ENCODE results near the gene ACVR1C. TPM values are rescaled to one million over a fixed set of nuclear protein-coding genes. Genes with fewer than 3 reads are reported as not detected.

ACVR1C gene
- total RNA-seq, 1 experiment from 2014 or later: not detected

GRCh38 chr2:157501026-157501425 lies 127.6 kb downstream of the ACVR1C start:
- intact Hi-C loops (cut with micrococcal nuclease; ENCODE audit: unreplicated experiment) (no loop called here), in situ Hi-C loops (cut with HindIII; ENCODE audit: low pct_unique_long_range_greater_than_20kb, low sequenced_read_pairs) (no loop called here)
- CTCF ChIA-PET: no interaction called here
- H3K36me3 ChIP-seq (ENCODE audit: control insufficient read depth, insufficient read depth, low read length): no peaks in the 10 kb centered on the region
- no peaks in the 10 kb centered on the region; the same call in 1 of the 2 replicates for H3K27me3 ChIP-seq (ENCODE audit: control insufficient read depth, insufficient read depth, low read length)
- H3K27ac ChIP-seq (ENCODE audit: low read length): no peak overlapping the region
- POLR2A ChIA-PET: no interaction called here
- BruUV-seq (replicated peaks): no TSS peak
- ATAC-seq (no peak), DNase-seq (ENCODE audit: low read depth, low spot score) (no peak)
- H3K9me3 ChIP-seq (ENCODE audit: control insufficient read depth, insufficient read depth, low read depth, low read length): no peaks in the 10 kb centered on the region
- TF ChIP-seq SIN3A (IDR thresholded peaks at IDR 0.05; ENCODE audit: borderline replicate concordance, insufficient read depth, low read depth, low read length) (no peak), POLR2AphosphoS5 (IDR thresholded peaks at IDR 0.05; ENCODE audit: low read depth, low read length) (no peak), REST (IDR thresholded peaks at IDR 0.05; ENCODE audit: insufficient read depth in 1 of 2, low read depth in 2 of 2, low read length in 1 of 2) (no peak), CTCF (IDR thresholded peaks at IDR 0.05) (no peak), TCF7L2 (IDR thresholded peaks at IDR 0.05; ENCODE audit: low read depth, low read length) (no peak)
- no peaks in the 10 kb centered on the region for H3K4me1 ChIP-seq (ENCODE audit: control insufficient read depth, insufficient read depth, low read length)
- H3K4me3 ChIP-seq (ENCODE audit: low read depth in 2 of 2, low read length in 2 of 2): no peak overlapping the region

- H3K36me3 ChIP-seq (ENCODE audit: control insufficient read depth, insufficient read depth, low read length): no peaks in the 10 kb centered on the region
- no TSS peak for BruUV-seq (replicated peaks)
- no peak overlapping the region for H3K27ac ChIP-seq (ENCODE audit: low read length)
- no peaks in the 10 kb centered on the region for H3K4me1 ChIP-seq (ENCODE audit: control insufficient read depth, insufficient read depth, low read length)
- H3K9me3 ChIP-seq (ENCODE audit: control insufficient read depth, insufficient read depth, low read depth, low read length): no peaks in the 10 kb centered on the region
- POLR2A ChIA-PET: no interaction called here
- no peak for TF ChIP-seq CTCF (IDR thresholded peaks at IDR 0.05)
- TF ChIP-seq TCF7L2 (IDR thresholded peaks at IDR 0.05; ENCODE audit: low read depth, low read length): no peak
- no peak for TF ChIP-seq POLR2AphosphoS5 (IDR thresholded peaks at IDR 0.05; ENCODE audit: low read depth, low read length)
- TF ChIP-seq REST (IDR thresholded peaks at IDR 0.05; ENCODE audit: insufficient read depth in 1 of 2, low read depth in 2 of 2, low read length in 1 of 2): no peak
- no peak for TF ChIP-seq SIN3A (IDR thresholded peaks at IDR 0.05; ENCODE audit: borderline replicate concordance, insufficient read depth, low read depth, low read length)
- in situ Hi-C loops (cut with HindIII; ENCODE audit: low pct_unique_long_range_greater_than_20kb, low sequenced_read_pairs): no loop called here
- CTCF ChIA-PET: no interaction called here
- intact Hi-C loops (cut with micrococcal nuclease; ENCODE audit: unreplicated experiment): no loop called here
- ATAC-seq (no peak), DNase-seq (ENCODE audit: low read depth, low spot score) (no peak)
- H3K4me3 ChIP-seq (ENCODE audit: low read depth in 2 of 2, low read length in 2 of 2): no peak overlapping the region
- H3K27me3 ChIP-seq (ENCODE audit: control insufficient read depth, insufficient read depth, low read length): no peaks in the 10 kb centered on the region
Observed at GRCh38 chr2:157500334-157500733, 128.3 kb downstream of the ACVR1C start.
